ENCODE data around the gene IFTAP.

- no peak for TF ChIP-seq REST (tag by site-specific recombination; IDR thresholded peaks at IDR 0.05)
- TF ChIP-seq YY1 (tag by site-specific recombination; IDR thresholded peaks at IDR 0.05): no peak
- TF ChIP-seq ZNF830 (tag by site-specific recombination; IDR thresholded peaks at IDR 0.05; ENCODE audit: low read depth): no peak
- no peak for TF ChIP-seq ZNF621 (tag by site-specific recombination; IDR thresholded peaks at IDR 0.05)
- TF ChIP-seq, protein P1, sequence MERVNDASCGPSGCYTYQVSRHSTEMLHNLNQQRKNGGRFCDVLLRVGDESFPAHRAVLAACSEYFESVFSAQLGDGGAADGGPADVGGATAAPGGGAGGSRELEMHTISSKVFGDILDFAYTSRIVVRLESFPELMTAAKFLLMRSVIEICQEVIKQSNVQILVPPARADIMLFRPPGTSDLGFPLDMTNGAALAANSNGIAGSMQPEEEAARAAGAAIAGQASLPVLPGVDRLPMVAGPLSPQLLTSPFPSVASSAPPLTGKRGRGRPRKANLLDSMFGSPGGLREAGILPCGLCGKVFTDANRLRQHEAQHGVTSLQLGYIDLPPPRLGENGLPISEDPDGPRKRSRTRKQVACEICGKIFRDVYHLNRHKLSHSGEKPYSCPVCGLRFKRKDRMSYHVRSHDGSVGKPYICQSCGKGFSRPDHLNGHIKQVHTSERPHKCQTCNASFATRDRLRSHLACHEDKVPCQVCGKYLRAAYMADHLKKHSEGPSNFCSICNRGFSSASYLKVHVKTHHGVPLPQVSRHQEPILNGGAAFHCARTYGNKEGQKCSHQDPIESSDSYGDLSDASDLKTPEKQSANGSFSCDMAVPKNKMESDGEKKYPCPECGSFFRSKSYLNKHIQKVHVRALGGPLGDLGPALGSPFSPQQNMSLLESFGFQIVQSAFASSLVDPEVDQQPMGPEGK (tag by site-specific recombination; IDR thresholded peaks at IDR 0.05): no peak
Measured at GRCh38 chr11:36692704-36693103, 98.4 kb downstream of the IFTAP start.
